HG02571 (cell line): Measurements from ENCODE around the gene TMEM208.

Experiments used
- ATAC-seq: cut with Tn5 transposase; IDR thresholded peaks from one replicate; pipeline ENCODE4 v1.9.1; 2021; ENCODE audit warnings: mild to moderate bottlenecking, moderate library complexity; ENCODE audit not compliant: unreplicated experiment

TMEM208 gene

GRCh38 chr16:67207249-67208091, 19.5 kb upstream of the TMEM208 start:
- no peak for ATAC-seq

GRCh38 chr16:67208154-67208896, 18.6 kb upstream of the TMEM208 start:
- ATAC-seq: no peak

GRCh38 chr16:67209565-67209964, 17.4 kb upstream of the TMEM208 start:
- ATAC-seq: no peak

- ATAC-seq: no peak
Observed at GRCh38 chr16:67210069-67210937, 16.6 kb upstream of the TMEM208 start.

GRCh38 chr16:67211674-67212073, 15.3 kb upstream of the TMEM208 start:
- no peak for ATAC-seq

GRCh38 chr16:67212766-67213165, 14.2 kb upstream of the TMEM208 start:
- no peak for ATAC-seq

GRCh38 chr16:67213197-67214019, 13.5 kb upstream of the TMEM208 start:
- ATAC-seq: no peak

- ATAC-seq: no peak
Observed at GRCh38 chr16:67215706-67216105, 11.2 kb upstream of the TMEM208 start.

- no peak for ATAC-seq
Observed at GRCh38 chr16:67216612-67217490, 10.1 kb upstream of the TMEM208 start.

- no peak for ATAC-seq
Observed at GRCh38 chr16:67223992-67224391, 2.9 kb upstream of the TMEM208 start.

GRCh38 chr16:67226295-67226803, 581 bp upstream of the TMEM208 start:
- no peak for ATAC-seq

GRCh38 chr16:67227567-67227921, 614 bp downstream of the TMEM208 start:
- no peak for ATAC-seq

- no peak for ATAC-seq
Observed at GRCh38 chr16:67228034-67228785, 1.3 kb downstream of the TMEM208 start.

GRCh38 chr16:67228905-67229304, 2.0 kb downstream of the TMEM208 start:
- ATAC-seq: no peak

GRCh38 chr16:67229906-67230808, 3.2 kb downstream of the TMEM208 start:
- no peak for ATAC-seq

GRCh38 chr16:67230809-67231660, 4.1 kb downstream of the TMEM208 start:
- no peak for ATAC-seq

GRCh38 chr16:67233596-67233995, 6.7 kb downstream of the TMEM208 start:
- no peak for ATAC-seq
